IPS-15b (cell line): ENCODE data around the gene PLEKHA8.
"Not testable (repeated sequence)": the region's sequence is repeated elsewhere in the genome, so short reads cannot be mapped to it uniquely, and the experiment has no call there.

ENCODE experiments used
- H3K27me3 ChIP-seq: one replicate; pipeline ENCODE4 v1.6.1; 2013; ENCODE audit warnings: low read length; ENCODE audit not compliant: control insufficient read depth, insufficient read depth
- H3K36me3 ChIP-seq: one replicate; pipeline ENCODE4 v1.6.1; 2013; ENCODE audit warnings: low read length; ENCODE audit not compliant: control insufficient read depth, insufficient read depth
- H3K4me1 ChIP-seq: one replicate; pipeline ENCODE4 v1.6.1; 2013; ENCODE audit warnings: mild to moderate bottlenecking, low read length; ENCODE audit not compliant: control insufficient read depth, insufficient read depth
- H3K4me3 ChIP-seq: one replicate; pipeline ENCODE4 v1.5.1; 2013; ENCODE audit warnings: low read depth, low read length
- H3K9ac ChIP-seq: one replicate; pipeline ENCODE4 v1.6.1; 2013; ENCODE audit warnings: low read depth, mild to moderate bottlenecking, low read length
- H3K9me3 ChIP-seq: one replicate; pipeline ENCODE4 v1.6.1; 2013; ENCODE audit warnings: mild to moderate bottlenecking, low read length; ENCODE audit not compliant: control insufficient read depth, insufficient read depth

The PLEKHA8 gene

GRCh38 chr7:30041526-30042269 lies 13.5 kb downstream of the PLEKHA8 start:
- H3K27me3 ChIP-seq = no peaks in the 10 kb centered on the region
- H3K4me1 ChIP-seq = peaks cover 10% of the 10 kb centered on the region
- no peak overlapping the region for H3K9ac ChIP-seq
- peaks cover 3% of the 10 kb centered on the region for H3K36me3 ChIP-seq
- no peak overlapping the region for H3K4me3 ChIP-seq
- no peaks in the 10 kb centered on the region for H3K9me3 ChIP-seq

- H3K36me3 ChIP-seq = peaks cover 3% of the 10 kb centered on the region
- H3K9ac ChIP-seq = no peak overlapping the region
- no peak overlapping the region for H3K4me3 ChIP-seq
- no peaks in the 10 kb centered on the region for H3K27me3 ChIP-seq
- H3K9me3 ChIP-seq = no peaks in the 10 kb centered on the region
- peaks cover 6% of the 10 kb centered on the region for H3K4me1 ChIP-seq
Observed at GRCh38 chr7:30046127-30046770, 18.0 kb downstream of the PLEKHA8 start.

GRCh38 chr7:30047124-30047523 lies 18.9 kb downstream of the PLEKHA8 start:
- Histone ChIP-seq H3K27me3 (no peaks in the 10 kb centered on the region), H3K4me1 (peaks cover 3% of the 10 kb centered on the region), H3K36me3 (peaks cover 3% of the 10 kb centered on the region), H3K9ac (no peak overlapping the region), H3K4me3 (no peak overlapping the region), H3K9me3 (no peaks in the 10 kb centered on the region)

- Histone ChIP-seq H3K4me3 (no peak overlapping the region), H3K9ac (no peak overlapping the region), H3K4me1 (no peaks in the 10 kb centered on the region), H3K9me3 (no peaks in the 10 kb centered on the region), H3K36me3 (peaks cover 3% of the 10 kb centered on the region), H3K27me3 (no peaks in the 10 kb centered on the region)
Observed at GRCh38 chr7:30048582-30048981, 20.4 kb downstream of the PLEKHA8 start.

GRCh38 chr7:30049173-30049572 lies 21.0 kb downstream of the PLEKHA8 start:
- Histone ChIP-seq H3K9me3 (no peaks in the 10 kb centered on the region), H3K36me3 (peaks cover 3% of the 10 kb centered on the region), H3K27me3 (no peaks in the 10 kb centered on the region), H3K4me3 (no peak overlapping the region), H3K4me1 (no peaks in the 10 kb centered on the region), H3K9ac (no peak overlapping the region)

GRCh38 chr7:30053068-30053467 lies 24.9 kb downstream of the PLEKHA8 start:
- H3K4me3 ChIP-seq = no peak overlapping the region
- H3K36me3 ChIP-seq = peaks cover 5% of the 10 kb centered on the region

GRCh38 chr7:30057741-30058140 lies 29.5 kb downstream of the PLEKHA8 start:
- no peak overlapping the region for H3K4me3 ChIP-seq
- H3K9ac ChIP-seq = no peak overlapping the region
- no peaks in the 10 kb centered on the region for H3K9me3 ChIP-seq
- H3K36me3 ChIP-seq = peaks cover 5% of the 10 kb centered on the region
- H3K27me3 ChIP-seq = no peaks in the 10 kb centered on the region
- H3K4me1 ChIP-seq = no peaks in the 10 kb centered on the region

More at GRCh38 chr7:30053068-30053467, 24.9 kb downstream of the PLEKHA8 start:
- no peaks in the 10 kb centered on the region for H3K27me3 ChIP-seq
- H3K9me3 ChIP-seq = no peaks in the 10 kb centered on the region
- no peak overlapping the region for H3K9ac ChIP-seq
- H3K4me1 ChIP-seq = no peaks in the 10 kb centered on the region

- not testable (repeated sequence) for H3K4me3 ChIP-seq, H3K9me3 ChIP-seq, H3K27me3 ChIP-seq, H3K36me3 ChIP-seq, H3K4me1 ChIP-seq, H3K9ac ChIP-seq
Observed at GRCh38 chr7:30061786-30062185, 33.6 kb downstream of the PLEKHA8 start.

- H3K4me3 ChIP-seq = no peak overlapping the region
- no peaks in the 10 kb centered on the region for H3K36me3 ChIP-seq
- no peak overlapping the region for H3K9ac ChIP-seq
- no peaks in the 10 kb centered on the region for H3K27me3 ChIP-seq
- no peaks in the 10 kb centered on the region for H3K9me3 ChIP-seq
- H3K4me1 ChIP-seq = no peaks in the 10 kb centered on the region
Observed at GRCh38 chr7:30062587-30062986, 34.4 kb downstream of the PLEKHA8 start.

- Histone ChIP-seq H3K9ac (no peak overlapping the region), H3K4me3 (no peak overlapping the region), H3K27me3 (no peaks in the 10 kb centered on the region), H3K4me1 (no peaks in the 10 kb centered on the region), H3K9me3 (no peaks in the 10 kb centered on the region), H3K36me3 (no peaks in the 10 kb centered on the region)
Observed at GRCh38 chr7:30065746-30066145, 37.5 kb downstream of the PLEKHA8 start.

GRCh38 chr7:30066687-30067086 lies 38.5 kb downstream of the PLEKHA8 start:
- no peaks in the 10 kb centered on the region for H3K9me3 ChIP-seq
- no peak overlapping the region for H3K4me3 ChIP-seq
- no peaks in the 10 kb centered on the region for H3K27me3 ChIP-seq
- no peak overlapping the region for H3K9ac ChIP-seq
- H3K36me3 ChIP-seq = no peaks in the 10 kb centered on the region
- no peaks in the 10 kb centered on the region for H3K4me1 ChIP-seq

- Histone ChIP-seq H3K27me3 (no peaks in the 10 kb centered on the region), H3K36me3 (no peaks in the 10 kb centered on the region), H3K9ac (no peak overlapping the region), H3K4me1 (no peaks in the 10 kb centered on the region), H3K4me3 (no peak overlapping the region), H3K9me3 (no peaks in the 10 kb centered on the region)
Observed at GRCh38 chr7:30068117-30068516, 39.9 kb downstream of the PLEKHA8 start.
